Measurements from ENCODE around the gene ZNF805.

GRCh38 chr19:57269515-57270250, 29.3 kb downstream of the ZNF805 start:
- no peak for TF ChIP-seq CTCF (IDR thresholded peaks at IDR 0.05)
- no peak for TF ChIP-seq POLR2AphosphoS5 (IDR thresholded peaks at IDR 0.05)
- TF ChIP-seq POLR2A (IDR thresholded peaks at IDR 0.05) = no peak
